Measurements from ENCODE around the gene E2F1.
A peak's percentile ranks its signal among the peaks of the same experiment; 100 is the strongest.

The E2F1 gene

GRCh38 chr20:33664762-33665144 is 21.4 kb downstream of the E2F1 start:
- Histone ChIP-seq H4K20me1 (ENCODE audit: insufficient read depth, low read length) (no peaks in the 10 kb centered on the region), H3K79me2 (ENCODE audit: low read length) (peaks cover 6% of the 10 kb centered on the region; the same call in 1 of the 2 replicates), H3K9ac (ENCODE audit: low read length) (no peak overlapping the region), H3K9me2 (replicated peaks; ENCODE audit: insufficient read depth, low read length) (no peaks in the 10 kb centered on the region), H3K36me3 (replicated peaks; ENCODE audit: insufficient read depth, low read length) (no peaks in the 10 kb centered on the region), H3F3A (ENCODE audit: insufficient read depth, low read length) (peaks cover 26% of the 10 kb centered on the region), H3K4me2 (ENCODE audit: low read depth, low read length) (no peak overlapping the region), H3K4me3 (ENCODE audit: low read length) (no peak overlapping the region), H3K9me3 (replicated peaks; ENCODE audit: insufficient read depth, low read length) (no peaks in the 10 kb centered on the region), H3K27ac (ENCODE audit: low read length) (no peak overlapping the region), H3K27me3 (replicated peaks; ENCODE audit: insufficient read depth, low read length) (no peaks in the 10 kb centered on the region), H2AFZ (ENCODE audit: low read length) (no peak overlapping the region), H3K4me1 (ENCODE audit: low read length) (peaks cover 24% of the 10 kb centered on the region)
- TF ChIP-seq EZH2phosphoT487 (IDR thresholded peaks at IDR 0.05; ENCODE audit: low read length) (no peak), EZH2 (optimal IDR thresholded peaks at IDR 0.05; ENCODE audit: low read depth, low read length) (no peak)
- TF ChIP-seq, protein P1, sequence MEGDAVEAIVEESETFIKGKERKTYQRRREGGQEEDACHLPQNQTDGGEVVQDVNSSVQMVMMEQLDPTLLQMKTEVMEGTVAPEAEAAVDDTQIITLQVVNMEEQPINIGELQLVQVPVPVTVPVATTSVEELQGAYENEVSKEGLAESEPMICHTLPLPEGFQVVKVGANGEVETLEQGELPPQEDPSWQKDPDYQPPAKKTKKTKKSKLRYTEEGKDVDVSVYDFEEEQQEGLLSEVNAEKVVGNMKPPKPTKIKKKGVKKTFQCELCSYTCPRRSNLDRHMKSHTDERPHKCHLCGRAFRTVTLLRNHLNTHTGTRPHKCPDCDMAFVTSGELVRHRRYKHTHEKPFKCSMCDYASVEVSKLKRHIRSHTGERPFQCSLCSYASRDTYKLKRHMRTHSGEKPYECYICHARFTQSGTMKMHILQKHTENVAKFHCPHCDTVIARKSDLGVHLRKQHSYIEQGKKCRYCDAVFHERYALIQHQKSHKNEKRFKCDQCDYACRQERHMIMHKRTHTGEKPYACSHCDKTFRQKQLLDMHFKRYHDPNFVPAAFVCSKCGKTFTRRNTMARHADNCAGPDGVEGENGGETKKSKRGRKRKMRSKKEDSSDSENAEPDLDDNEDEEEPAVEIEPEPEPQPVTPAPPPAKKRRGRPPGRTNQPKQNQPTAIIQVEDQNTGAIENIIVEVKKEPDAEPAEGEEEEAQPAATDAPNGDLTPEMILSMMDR (IDR thresholded peaks at IDR 0.05; ENCODE audit: low read length), result no peak
- DNase-seq, result no peak

DNA sequence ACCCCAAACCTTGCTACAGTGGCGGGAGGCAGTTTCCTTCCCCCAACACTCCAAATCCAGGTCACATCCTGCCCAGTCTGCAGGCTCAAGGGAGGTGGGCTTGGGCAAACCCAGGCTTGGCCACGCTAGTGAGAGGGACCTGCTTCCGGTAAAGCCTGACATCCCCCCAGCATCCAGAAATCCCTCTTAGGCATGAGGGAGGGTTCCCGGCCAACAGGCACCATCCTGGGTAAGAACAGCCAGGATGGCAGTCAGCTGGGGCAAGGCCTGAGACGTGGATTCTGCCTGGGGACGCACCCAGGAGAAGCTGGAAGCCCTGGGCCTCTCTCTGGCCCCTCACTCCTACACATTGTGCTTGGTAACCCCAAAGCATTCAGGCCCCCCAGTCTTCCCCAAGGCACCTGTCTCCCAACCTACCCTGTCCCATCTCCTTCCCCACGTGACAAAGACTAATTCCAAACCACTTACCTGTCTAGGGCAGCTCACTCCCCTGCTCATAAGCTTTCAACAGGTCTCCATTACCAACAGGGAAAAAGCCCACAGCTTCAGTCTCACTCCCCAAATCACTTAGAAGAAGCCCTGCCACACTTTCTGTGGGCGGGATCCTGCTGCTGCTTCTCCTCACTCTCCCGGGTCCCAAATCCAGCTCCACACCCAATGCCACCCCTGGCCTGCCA is 22.0 kb downstream of the E2F1 start:
- H3K27me3 ChIP-seq (replicated peaks; ENCODE audit: insufficient read depth, low read length), result no peaks in the 10 kb centered on the region
- peak overlapping the region; percentile 79 for H3K9ac ChIP-seq (ENCODE audit: low read length)
- H3K4me2 ChIP-seq (ENCODE audit: low read depth, low read length), result peak overlapping the region; percentile 99
- no peaks in the 10 kb centered on the region for H4K20me1 ChIP-seq (ENCODE audit: insufficient read depth, low read length)
- H3K36me3 ChIP-seq (replicated peaks; ENCODE audit: insufficient read depth, low read length), result no peaks in the 10 kb centered on the region
- H3F3A ChIP-seq (ENCODE audit: insufficient read depth, low read length), result peaks cover 26% of the 10 kb centered on the region
- TF ChIP-seq EZH2phosphoT487 (IDR thresholded peaks at IDR 0.05; ENCODE audit: low read length), result no peak
- TF ChIP-seq, protein P1 (IDR thresholded peaks at IDR 0.05; ENCODE audit: low read length), result no peak
- TF ChIP-seq EZH2 (optimal IDR thresholded peaks at IDR 0.05; ENCODE audit: low read depth, low read length), result no peak
- peak overlapping the region; percentile 87 for H3K4me3 ChIP-seq (ENCODE audit: low read length)
- no peaks in the 10 kb centered on the region for H3K9me3 ChIP-seq (replicated peaks; ENCODE audit: insufficient read depth, low read length)
- H3K4me1 ChIP-seq (ENCODE audit: low read length), result peaks cover 24% of the 10 kb centered on the region
- peaks cover 6% of the 10 kb centered on the region; the same call in 1 of the 2 replicates for H3K79me2 ChIP-seq (ENCODE audit: low read length)
- H2AFZ ChIP-seq (ENCODE audit: low read length), result peak overlapping the region; percentile 90
- peak overlapping the region; percentile 45; the same call in 1 of the 2 replicates for H3K27ac ChIP-seq (ENCODE audit: low read length)
- H3K9me2 ChIP-seq (replicated peaks; ENCODE audit: insufficient read depth, low read length), result no peaks in the 10 kb centered on the region
- no peak for DNase-seq

GRCh38 chr20:33663161-33664084 is 22.8 kb downstream of the E2F1 start:
- Histone ChIP-seq H3K4me2 (ENCODE audit: low read depth, low read length) (peak overlapping the region; percentile 99), H2AFZ (ENCODE audit: low read length) (peak overlapping the region; percentile 90), H3K4me1 (ENCODE audit: low read length) (peaks cover 22% of the 10 kb centered on the region), H3K9ac (ENCODE audit: low read length) (peak overlapping the region; percentile 79), H3K27ac (ENCODE audit: low read length) (peak overlapping the region; percentile 45; the same call in 1 of the 2 replicates), H3K4me3 (ENCODE audit: low read length) (peak overlapping the region; percentile 87), H3K27me3 (replicated peaks; ENCODE audit: insufficient read depth, low read length) (no peaks in the 10 kb centered on the region), H3K36me3 (replicated peaks; ENCODE audit: insufficient read depth, low read length) (no peaks in the 10 kb centered on the region), H3K79me2 (ENCODE audit: low read length) (peaks cover 5% of the 10 kb centered on the region; the same call in 1 of the 2 replicates), H3K9me3 (replicated peaks; ENCODE audit: insufficient read depth, low read length) (no peaks in the 10 kb centered on the region), H4K20me1 (ENCODE audit: insufficient read depth, low read length) (no peaks in the 10 kb centered on the region), H3F3A (ENCODE audit: insufficient read depth, low read length) (peaks cover 26% of the 10 kb centered on the region), H3K9me2 (replicated peaks; ENCODE audit: insufficient read depth, low read length) (no peaks in the 10 kb centered on the region)
- peak; percentile 90 for DNase-seq
- TF ChIP-seq EZH2phosphoT487 (IDR thresholded peaks at IDR 0.05; ENCODE audit: low read length) (no peak), EZH2 (optimal IDR thresholded peaks at IDR 0.05; ENCODE audit: low read depth, low read length) (no peak)
- TF ChIP-seq, protein P1 (IDR thresholded peaks at IDR 0.05; ENCODE audit: low read length), result no peak
